Superior temporal gyrus (tissue), 1 donor: ENCODE measurements around the gene UTF1.
"Not testable (repeated sequence)": the region's sequence is repeated elsewhere in the genome, so short reads cannot be mapped to it uniquely, and the experiment has no call there.

Experiments
- DNase-seq: peaks from one replicate; pipeline ENCODE4 v3.0.0-alpha.2; 2016; ENCODE audit errors: extremely low spot score

UTF1 gene

DNA sequence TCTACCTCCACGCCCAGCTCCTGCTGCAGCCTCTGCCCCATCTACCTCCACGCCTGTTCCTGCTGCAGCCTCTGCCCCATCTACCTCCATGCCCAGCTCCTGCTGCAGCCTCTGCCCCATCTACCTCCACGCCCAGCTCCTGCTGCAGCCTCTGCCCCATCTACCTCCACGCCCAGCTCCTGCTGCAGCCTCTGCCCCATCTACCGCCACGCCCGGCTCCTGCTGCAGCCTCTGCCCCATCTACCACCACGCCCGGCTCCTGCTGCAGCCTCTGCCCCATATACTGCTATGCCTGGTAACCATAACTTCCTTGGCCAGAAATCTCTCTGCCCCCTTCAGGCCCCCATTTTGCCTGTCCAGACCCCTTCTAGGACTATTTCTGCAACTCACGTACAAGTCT, 35.0 kb downstream of the UTF1 start:
- not testable (repeated sequence) for DNase-seq

DNA sequence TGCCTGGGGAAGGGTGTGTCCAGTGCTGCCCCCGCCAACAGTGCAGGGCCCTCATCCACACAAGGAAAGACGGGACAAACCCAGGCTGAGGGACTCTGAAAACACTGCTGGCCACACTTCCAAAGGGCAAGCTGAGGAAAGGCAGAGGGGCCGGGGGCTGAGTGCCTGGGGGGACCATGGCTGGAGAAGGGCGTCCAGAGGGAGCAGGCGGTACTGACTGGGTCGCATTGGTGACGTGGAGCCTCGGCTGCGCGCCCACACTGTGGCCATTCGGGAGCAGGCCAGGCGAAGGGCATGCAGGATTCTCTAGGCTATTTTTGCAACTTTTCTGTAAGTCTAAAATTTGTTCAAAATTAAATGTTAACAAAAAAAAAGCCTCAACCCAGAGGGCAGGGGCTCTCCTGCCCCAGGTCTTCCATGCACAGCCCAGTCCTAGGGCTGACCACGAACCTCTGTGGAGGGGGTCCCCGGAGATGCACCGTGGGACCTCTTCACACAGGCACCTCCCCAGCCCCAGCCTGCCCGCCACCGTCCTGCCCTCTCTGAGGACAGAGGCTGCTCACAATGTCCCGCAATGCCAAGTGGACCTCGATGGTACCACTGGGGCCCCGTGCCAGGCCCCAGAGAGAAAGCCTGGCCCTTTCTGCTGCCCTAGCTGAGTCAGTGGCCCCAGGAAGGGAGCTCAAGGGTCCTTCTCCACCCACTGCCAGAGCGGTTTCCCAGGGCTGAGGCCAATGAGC, 36.2 kb downstream of the UTF1 start:
- no peak for DNase-seq

DNA sequence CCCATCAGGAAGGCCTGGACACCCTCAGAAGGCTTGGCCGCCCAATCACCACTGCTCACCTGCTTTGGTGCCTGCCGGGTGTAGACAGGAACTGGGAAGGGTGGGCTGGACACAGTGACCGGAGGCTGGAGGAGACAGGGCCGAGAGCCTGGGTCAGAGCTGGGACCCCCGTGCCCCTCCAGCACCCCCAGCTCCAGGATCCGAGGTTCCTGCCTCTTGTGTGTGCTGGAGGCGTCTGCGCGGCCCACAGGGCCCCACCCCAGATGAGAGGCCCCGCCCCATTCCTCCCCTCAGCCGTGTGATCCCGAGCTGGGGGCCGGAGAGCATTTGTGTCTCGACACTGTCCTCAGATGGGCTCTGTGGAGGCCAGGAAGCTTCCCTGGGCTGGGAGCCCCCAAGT, 37.3 kb downstream of the UTF1 start:
- DNase-seq: no peak

DNA sequence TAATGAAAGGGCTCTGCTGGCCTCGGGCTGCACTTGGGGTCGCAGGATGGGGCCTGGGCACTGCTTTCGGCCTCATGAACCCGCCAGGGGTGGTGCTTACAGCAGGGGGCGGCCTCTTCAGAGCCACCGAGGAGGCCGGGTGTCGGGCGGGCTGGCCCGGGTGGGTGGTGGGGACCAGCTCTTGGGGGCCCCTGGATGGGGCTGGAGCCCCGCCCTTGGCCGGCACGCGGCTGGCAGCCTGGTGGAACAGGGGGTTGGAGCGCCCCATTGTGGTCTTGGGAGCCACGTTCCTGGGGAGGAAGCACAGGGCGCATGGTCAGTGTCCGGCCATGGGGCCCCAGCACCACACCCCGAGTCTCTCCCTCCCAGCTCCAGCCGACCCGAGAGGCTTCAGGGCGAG, 37.8 kb downstream of the UTF1 start:
- DNase-seq: no peak

DNA sequence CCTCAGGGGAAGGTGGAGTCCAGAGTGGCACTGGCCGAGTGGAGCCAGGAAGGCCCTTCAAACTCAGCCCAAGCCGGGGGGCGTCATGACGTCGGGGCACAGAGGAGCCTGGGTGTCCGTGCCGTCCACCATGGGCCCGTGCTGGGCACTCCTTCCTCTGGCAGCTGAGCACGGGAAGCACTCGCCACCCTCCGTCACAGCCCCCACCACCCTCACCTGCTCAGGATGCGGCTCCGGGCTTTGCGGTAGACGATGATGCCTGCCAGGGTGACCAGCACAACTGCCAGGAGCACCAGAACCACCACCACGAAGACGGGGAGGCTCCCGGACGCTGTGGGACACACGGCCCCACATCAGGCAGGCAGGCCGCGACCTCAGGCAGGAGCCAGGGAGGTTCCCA, 38.5 kb downstream of the UTF1 start:
- DNase-seq: no peak

DNA sequence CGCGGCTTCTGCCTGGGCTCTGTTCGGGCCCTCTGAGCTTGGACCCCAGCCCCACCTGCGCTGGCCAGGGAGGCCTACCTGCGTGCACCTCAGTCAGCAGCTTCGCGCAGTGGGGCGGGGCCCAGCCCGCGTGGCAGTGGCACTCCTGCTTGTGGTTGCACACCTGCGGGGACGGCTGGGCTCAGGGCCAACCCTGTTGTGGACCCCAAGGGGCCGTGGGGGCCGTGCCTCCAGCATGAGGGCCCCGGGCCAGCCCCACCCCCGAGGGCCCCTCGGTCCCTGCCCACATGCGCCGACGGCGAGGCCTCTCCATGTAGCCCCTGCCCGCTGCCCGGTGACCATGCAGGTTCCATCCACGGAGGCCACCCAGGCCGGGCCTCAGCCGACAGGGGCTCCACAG, 39.4 kb downstream of the UTF1 start:
- DNase-seq: no peak

DNA sequence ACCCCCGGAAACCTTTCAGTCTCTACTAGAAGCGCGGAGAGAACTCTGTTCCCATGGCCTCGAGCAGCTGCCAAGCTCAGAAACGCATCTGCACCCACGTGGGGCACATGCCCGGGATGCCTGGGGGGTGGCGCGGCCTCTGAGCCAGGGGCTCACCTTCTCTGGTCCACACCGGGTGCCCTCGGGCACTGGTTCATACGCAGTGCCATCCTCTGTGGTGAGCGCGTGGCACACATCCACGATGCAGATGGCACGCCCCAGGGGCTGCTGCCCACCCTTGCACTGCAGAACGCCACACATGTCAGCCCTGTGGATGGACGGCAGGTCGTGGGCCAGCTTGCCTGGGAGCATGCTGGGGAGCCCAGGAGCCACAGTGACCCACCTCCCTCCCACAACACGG, 40.2 kb downstream of the UTF1 start:
- DNase-seq: no peak

DNA sequence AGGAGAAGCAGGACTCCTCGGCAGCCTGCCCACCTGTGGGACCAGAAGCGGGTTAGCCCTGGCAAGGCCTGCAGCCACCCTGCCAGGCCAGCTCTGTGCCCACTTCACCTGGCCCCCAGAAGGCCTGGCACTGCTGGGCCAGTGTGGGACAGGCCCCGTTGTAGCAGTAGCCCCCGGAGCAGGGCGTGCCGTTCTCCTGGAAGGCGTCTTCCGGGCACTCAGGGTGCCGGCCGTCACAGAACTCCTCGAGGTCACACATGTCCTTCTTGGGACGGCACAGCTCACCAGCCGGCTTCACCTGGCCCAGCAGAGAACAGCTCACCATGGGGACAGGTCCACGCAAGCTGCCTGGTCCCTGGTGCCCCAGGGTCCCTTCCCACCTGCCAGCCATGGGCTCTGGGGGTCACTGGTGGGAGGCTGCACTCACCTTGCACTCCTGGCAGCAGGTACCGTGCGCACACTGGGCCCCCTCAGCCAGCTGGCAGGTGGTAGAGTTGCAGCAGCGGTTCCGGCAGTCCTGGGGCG, 40.8 kb downstream of the UTF1 start:
- DNase-seq: no peak

DNA sequence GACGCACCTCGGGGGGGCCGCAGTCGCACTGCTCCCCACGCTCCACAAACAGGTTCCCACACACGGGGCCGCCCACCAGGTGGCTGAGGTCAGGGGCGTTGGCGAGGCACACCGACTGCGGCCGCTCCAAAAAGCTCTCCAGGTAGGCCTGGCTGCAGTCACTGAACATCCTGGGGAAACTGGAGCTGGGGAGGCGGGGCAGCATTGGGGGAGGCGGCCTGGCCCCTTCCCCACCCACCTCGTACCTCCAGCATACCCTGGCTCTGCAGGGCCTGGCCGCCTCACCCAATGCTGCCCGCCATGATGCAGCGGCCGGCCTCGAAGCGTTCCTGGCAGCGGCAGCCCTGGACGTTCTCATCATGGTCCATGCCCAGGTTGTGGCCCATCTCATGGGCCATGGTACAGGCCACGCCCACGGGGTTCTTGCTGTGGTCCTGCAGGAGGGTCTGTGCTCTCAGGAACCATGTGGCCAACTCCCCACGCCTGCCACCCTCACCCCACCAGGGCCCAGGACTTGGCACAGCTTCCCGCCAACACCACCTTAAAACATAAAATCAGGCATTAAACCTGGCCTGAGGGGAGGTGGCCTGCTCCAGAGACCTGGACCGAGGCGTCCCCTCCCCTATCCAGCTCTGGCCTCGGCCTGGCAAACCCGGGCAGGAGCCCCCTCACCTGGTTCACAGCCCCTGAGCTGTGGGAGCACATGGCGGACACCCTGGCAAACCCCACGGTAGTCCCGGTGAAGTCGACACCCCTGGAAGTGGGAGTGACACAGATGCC, 41.7 kb downstream of the UTF1 start:
- no peak for DNase-seq

DNA sequence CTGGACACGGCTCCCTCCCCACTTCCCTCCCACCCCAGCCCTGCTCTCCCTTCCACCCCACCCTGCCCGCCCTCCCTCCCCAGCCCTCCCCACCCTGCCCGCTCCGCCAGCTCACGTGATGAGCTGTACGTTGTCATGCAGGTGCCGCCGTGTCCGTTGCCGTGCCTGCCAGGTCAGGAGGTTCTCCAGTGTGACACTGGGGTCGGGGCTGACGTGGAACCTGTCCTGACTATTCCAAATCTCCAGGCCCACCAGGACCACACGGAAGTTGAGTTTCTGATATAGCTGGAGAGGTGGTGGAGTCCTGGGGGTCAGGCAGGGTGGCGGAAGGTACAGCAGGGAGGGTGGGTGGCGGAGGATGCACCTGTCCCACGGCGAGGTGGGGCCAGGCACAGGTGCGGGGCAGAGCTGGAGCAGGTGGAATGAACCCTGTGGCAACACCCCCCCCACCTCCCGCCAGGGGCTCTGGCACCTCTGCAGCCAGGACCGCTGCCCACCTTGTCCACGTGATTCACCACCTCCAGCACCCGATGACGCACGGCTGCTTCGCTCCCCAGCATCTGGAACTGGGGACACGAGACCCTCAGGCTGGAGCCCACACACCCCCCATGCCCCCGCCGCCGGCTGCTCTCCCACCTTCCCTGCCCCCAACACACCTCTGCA, 42.4 kb downstream of the UTF1 start:
- DNase-seq: no peak

DNA sequence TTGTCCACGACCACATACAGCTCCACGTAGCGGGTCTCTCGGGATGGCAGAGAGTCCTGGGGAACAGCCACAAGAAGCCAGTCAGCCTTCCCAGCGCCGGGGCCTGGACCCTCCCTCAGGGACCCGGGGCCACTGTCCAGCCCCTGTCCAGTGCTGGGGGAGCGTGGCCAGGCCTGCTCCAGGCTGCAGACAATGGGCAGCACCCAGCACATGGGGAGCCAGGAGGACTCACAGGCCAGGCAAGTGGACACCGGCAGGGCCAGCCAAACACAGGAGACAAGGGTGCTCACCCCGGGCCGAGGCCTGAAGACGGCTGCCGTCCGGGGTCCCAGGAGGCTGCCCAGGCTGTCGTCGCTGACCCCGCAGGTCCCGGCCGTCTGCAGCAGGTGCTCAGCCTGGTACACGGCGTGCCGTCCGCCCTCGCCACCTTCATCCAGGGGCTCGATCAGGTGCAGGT, 43.0 kb downstream of the UTF1 start:
- no peak for DNase-seq

DNA sequence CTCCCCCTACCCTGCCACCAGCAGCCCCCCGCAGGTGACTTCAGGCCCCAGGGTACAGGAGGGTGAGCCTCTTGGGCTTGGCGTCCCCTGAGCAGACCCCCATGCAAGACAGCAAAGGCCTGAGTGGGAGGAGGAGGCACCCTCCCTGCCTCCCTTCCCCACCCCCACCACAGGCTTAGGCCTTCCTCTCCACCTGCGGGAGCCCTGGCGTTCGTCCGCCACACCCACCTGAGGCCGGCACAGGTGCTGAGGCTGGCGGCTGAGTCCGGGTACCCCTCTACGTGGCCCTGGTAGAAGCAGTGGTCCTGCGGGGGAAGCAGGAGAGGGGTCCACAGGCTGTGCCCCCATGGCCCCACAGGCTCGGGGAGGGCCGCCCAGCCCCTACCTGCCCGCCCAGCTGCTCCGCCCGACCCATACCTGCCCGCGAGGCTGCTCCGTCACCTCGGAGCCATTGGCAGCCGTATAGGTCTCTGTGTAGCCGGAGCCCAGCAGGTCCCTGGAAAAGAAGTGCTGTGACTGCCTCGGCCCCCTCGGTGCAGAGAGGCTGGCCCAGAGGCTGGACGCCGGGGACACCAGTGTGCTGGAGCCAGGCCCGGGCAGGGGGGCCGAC, 43.6 kb downstream of the UTF1 start:
- DNase-seq: no peak

DNA sequence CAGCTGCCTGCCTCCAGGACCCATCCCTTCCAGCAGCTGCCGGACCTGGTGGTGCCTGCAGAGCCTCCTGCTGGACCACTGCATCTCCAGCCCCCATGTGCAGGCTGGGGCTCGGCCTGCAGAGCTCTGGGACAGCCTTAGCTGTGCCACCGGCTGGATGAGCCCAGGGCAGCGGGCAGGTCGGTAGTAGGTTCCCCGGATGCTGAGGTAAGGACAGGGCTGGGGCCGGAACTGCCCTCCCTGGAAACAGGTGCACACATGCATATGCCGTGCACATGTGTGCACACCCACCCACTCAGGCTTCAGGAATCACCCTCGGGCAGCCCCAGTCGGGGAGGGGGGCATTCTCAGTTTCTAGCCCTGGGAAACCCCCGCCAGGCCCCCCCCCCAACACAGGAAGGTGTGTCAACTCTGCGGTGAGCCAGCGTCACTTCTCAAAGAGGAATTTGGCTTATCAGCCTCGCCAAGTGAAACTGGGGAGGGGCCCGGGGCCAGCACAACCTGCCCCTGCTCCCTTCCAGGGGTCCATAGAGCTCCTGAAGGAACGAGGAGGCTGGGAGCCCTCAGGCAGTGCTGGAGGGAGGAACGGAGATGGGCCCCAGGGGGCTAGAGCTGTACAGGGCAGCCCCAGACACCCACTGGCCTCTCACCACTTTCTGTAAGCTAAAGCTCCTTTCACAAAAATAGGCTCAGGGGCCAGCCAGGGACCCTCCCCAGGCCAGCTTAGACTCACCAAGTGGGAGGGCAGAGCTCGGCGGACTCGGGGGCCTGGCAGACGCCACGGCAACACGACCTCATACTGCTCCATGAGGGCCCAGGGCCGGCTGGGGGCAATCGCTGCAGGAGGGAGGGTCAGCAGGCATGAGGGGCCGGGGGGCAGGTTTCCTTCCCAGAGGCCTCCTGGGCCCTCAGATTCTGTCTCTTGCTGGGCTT, 45.0 kb downstream of the UTF1 start:
- DNase-seq: no peak

DNA sequence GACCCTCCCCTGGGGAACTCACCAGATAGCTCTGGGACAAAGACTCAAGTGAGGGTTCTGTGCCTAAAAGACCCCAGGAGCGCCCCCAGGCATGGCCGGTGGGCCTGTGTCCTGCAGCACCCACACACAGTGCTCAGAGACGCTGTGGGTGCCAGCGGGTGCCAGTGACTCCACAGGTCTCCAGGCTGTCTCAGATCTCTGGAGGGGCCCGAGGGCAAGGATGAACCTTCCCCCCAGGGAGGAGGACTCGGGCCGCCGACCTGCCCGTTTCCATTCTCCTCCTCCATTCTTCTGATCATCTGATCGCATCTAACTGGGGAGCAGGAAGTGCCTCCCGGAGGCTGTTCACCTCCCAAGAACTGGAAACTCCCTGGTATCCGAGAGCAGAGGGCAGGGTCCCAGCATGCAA, 45.7 kb downstream of the UTF1 start:
- no peak for DNase-seq

DNA sequence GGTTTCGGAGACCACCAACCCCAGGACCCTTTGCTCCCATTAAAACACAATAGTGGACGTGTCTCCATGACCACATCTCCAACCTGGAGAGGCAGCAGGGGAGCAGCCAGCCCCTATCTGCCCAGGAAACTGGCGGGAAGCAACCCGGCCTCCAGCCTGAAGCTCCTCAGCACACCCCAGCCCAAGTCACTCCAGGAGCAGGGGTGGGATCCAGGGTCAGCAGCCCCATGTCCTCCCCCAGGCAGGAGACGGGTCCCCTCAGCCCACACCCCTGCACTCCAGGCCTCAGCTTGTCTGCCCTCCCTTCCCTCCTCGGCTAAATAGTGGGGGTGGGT, 46.0 kb downstream of the UTF1 start:
- DNase-seq: no peak

DNA sequence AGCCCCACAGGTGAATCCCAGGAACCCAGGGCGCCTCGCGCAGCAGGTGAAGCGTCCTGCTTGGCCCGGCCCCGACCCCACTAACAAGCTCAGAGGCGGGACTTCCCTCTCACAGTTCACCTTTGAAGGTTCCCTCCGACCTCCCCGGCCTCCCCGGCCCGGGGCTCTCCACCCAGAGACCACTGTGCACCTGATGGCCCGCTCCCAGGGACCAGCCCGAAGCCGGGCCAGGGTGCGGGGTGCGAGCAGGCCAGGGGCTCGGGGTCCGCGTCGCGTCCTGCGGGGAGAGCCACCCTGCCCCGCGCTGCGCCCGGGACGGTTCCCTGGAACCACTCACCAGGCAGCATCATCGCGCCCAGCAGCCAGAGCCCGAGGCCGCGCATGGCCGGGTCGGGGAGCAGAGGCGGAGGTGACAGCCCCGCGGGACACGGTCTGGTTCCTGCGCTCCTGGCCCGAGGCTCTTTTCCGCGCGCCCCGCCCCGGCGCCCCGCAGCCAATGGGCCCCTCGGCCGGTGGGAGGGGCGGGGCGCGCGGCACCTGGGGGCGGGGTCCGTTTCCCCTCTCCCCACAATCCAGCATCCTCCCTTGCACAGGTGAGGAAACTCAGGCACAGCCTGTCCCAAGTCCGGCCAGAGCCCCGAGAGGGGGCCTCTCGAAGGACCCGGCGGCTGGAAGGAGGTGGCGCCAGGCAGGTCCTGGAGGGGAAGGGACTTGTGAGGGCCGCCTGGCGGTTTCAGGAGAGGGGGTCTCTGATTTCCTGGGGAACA, 46.6 kb downstream of the UTF1 start, which contains the start of gene ADAM8:
Gene ADAM8 (minus strand): TSS at position 434 of the 767 bp plus-strand sequence. CDS start 51 bp downstream, at position 383.
- no peak for DNase-seq

DNA sequence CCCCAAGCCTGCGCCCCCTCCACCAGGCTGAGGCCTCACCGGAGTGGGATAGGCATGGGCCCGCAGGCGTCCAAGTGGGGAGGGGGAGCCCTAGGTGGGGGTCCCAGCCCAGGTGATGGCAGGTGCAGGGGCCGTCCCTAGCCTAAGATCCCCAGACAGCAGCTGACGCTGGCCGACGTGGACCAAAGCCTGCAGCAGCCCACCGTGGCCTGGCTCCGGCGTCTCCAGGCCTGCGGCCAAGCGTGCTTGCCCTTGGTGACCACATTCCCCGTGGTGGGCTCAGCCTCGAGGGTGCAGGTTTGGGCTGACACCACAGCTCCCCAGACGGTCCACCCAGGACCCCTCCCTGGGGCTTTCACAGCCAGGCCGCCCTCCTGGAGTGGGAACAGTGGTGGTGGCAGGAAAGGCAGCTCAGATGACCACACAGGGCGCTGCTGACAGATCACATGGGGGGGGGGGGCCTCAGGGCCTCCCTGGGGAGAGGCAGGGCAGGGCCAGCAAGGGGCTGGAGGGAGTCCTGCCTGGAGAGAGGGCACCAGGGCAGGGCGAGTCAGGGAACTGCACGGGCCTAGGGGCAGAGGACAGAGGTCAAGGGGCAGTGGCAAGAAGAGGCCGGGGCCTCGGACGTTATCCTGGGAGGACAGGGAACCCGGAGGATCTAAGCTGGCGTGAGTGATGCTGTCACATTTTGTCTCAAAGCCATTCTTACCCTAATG, 47.4 kb downstream of the UTF1 start:
- DNase-seq: no peak

DNA sequence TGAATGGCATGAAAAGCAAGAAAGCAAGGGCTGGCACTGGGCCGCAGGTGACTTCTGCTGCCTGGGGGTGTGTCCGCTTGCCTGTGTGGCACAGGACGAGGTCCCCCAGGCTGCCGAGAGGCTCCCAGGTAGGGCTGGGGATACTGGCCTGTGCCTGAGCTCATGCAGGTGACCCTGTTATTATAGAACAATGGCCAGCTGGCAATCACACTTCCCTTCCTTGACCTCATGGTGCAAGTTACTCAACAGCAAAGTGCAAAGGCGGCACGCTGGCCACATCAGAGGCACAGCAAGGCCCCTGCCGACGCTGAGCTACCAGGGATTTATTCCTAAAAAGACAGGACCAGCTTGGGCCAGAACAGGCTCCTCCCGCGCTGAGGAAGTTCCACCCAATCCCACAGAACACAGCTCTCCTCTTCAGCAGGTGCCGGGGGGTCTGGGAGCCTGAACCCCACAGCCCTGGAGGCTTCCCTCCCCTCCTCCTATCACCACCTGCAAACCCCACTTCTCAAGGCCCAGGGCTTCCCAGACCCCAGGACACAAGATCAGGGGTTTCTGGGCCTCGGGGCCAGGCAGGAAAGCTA, 48.1 kb downstream of the UTF1 start:
- no peak for DNase-seq

DNA sequence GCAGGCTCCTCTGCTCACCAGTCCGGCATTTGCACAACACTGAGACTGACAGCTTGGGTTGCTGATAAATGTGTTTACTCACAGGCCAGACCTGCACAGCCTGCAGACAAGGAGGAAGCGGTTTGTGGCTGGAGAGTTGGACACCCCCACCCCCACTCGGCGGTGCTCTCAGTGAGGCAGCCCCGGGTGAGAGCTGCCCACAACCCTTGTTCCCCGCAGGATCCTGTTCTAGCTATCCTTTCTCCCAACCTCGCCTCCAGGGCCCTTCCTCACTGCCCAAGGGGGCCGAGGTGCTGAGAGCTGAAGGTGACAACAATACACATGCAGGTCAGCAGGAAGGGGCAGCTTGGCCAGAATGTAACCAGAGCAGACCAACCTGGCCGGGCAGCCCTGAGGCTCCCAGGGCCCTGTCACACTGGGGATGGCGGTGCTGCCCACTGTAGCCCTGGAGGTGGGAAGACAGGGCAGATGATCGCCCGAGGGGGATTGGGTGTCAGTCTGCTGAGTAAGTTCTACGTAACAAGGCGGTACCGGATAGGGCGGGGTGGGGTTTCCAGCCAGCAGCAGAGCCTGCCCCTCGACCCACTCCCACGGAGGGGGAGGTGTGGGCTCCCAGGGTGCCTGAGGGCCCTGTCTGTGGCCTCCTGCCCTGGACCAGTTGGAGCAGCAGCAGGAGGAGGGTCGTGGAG, 48.7 kb downstream of the UTF1 start:
- no peak for DNase-seq
